Activated T-cell treated with anti-CD3 and anti-CD28 coated beads, Interleukin-2, amount 50 U/mL, for 4 hours (primary cell): ENCODE measurements around the gene ATP12A. TPM values are rescaled to one million over a fixed set of nuclear protein-coding genes. Genes with fewer than 3 reads are reported as not detected.

ENCODE experiments used
- ATAC-seq, 2 donors: fragments of 200-7000 bp; cut with Tn5 transposase; one replicate each; pipeline ENCODE4 v1.10.0; 2021
- DNase-seq: peaks from one replicate; pipeline ENCODE4 v3.0.0-alpha.2; 2020
- H3K27me3 Mint-ChIP-seq: one replicate; pipeline ENCODE4 v1.8.0; 2021; ENCODE audit warnings: low read depth, mixed read lengths
- H3K36me3 Mint-ChIP-seq: one replicate; pipeline ENCODE4 v1.8.0; 2022; ENCODE audit warnings: mixed read lengths; ENCODE audit not compliant: insufficient read depth
- H3K4me1 Mint-ChIP-seq: one replicate; pipeline ENCODE4 v1.8.0; 2021; ENCODE audit warnings: low read depth, mixed read lengths
- H3K4me3 Mint-ChIP-seq: one replicate; pipeline ENCODE4 v1.8.0; 2021; ENCODE audit warnings: mild to moderate bottlenecking, moderate library complexity, mixed read lengths
- H3K9me3 Mint-ChIP-seq: one replicate; pipeline ENCODE4 v1.8.0; 2021; ENCODE audit warnings: mixed read lengths
- total RNA-seq, 3 donors: library from RNA; stranded (reverse); gene quantifications; one replicate each; pipeline ENCODE4 v1.2.1, GENCODE V29; 2021

ATP12A gene
- under 1 TPM in 1 of 3 donors, not detected in 2; 0.05 TPM for total RNA-seq

- Mint-ChIP-seq H3K4me3 (peak within 1 kb of the TSS; percentile 61), H3K4me1 (peaks cover 27% of the 10 kb centered on the region), H3K36me3 (no peaks in the 10 kb centered on the region), H3K27me3 (peaks cover 44% of the 10 kb centered on the region), H3K9me3 (no peaks in the 10 kb centered on the region)
- ATAC-seq (peak; percentile 44 to 52), DNase-seq (peak; percentile 35)
Measured at GRCh38 chr13:24680258-24680920, at the start of gene ATP12A. Gene ATP12A, plus strand, starts transcription at chr13:24680408. Its CDS starts 336 bp downstream, at chr13:24680744.

DNA sequence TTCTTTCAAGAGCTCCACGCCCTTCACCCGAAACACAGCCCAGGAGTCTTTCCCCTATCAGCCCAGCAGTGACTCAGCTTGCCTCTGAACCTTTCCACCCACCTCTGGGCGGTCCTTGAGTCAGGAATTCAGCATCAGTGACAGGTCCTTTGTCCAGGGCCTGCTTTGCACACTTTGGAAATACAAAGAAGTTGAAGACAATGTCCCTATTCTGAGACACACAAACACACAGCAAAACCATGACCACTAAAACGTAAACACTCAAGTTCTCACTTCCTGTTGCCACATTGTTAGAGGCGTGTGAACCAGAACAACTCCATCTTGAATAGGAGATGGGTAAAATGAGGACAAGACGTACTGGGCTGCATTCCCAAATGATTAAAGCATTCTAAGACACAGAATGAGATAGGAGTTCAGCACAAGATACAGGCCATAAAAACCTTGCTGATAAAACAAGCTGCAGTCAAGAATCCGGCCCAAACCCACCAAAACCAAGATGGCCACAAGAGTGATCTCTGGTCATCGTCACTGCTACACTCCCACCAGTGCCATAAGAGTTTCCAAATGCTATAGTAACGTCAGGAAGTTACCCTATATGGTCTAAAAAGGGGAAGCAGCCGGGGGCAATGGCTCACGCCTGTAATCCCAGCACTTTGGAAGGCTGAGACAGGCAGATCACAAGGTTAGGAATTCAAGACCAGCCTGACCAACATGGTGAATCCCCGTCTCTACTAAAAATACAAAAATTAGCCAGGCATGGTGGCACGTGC lies 49.2 kb upstream of the ATP12A start:
- Mint-ChIP-seq H3K4me1 (peaks cover 14% of the 10 kb centered on the region), H3K9me3 (no peaks in the 10 kb centered on the region), H3K27me3 (no peaks in the 10 kb centered on the region), H3K4me3 (no peak overlapping the region), H3K36me3 (no peaks in the 10 kb centered on the region)
- DNase-seq, result no peak
- ATAC-seq, result peak in 1 of 2 donors; percentile 24

- no peak overlapping the region for H3K4me3 Mint-ChIP-seq
- no peaks in the 10 kb centered on the region for H3K9me3 Mint-ChIP-seq
- H3K27me3 Mint-ChIP-seq, result no peaks in the 10 kb centered on the region
- H3K4me1 Mint-ChIP-seq, result peaks cover 6% of the 10 kb centered on the region
- H3K36me3 Mint-ChIP-seq, result no peaks in the 10 kb centered on the region
- DNase-seq (no peak), ATAC-seq (no peak)
Measured at GRCh38 chr13:24631922-24632321, 48.3 kb upstream of the ATP12A start.

GRCh38 chr13:24632382-24633121 lies 47.7 kb upstream of the ATP12A start:
- Mint-ChIP-seq H3K27me3 (no peaks in the 10 kb centered on the region), H3K9me3 (no peaks in the 10 kb centered on the region), H3K36me3 (no peaks in the 10 kb centered on the region), H3K4me3 (no peak overlapping the region), H3K4me1 (peaks cover 6% of the 10 kb centered on the region)
- DNase-seq, result no peak
- ATAC-seq, result no peak

DNA sequence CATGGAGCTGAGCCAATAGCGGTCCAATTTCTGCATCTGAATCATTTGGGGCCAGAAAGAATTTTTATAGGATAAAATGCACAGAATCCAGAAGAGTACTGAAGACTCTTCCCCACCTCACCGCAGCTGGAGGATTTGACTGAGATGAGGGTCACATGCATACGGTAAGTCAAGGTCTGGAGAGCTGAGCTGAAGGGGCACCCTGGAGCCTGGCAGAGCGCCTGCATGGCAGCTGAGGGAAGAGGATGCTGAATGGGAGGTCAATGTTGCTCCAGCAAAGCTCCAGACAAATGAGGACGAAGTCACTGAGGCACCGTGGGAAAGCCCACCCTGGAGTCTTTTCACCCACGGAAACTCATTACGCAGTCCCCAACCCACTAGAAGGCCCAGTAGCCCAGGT lies 43.4 kb upstream of the ATP12A start:
- no peaks in the 10 kb centered on the region for H3K4me1 Mint-ChIP-seq
- DNase-seq (no peak), ATAC-seq (no peak)
- H3K27me3 Mint-ChIP-seq, result peaks cover under 1% of the 10 kb centered on the region
- no peak overlapping the region for H3K4me3 Mint-ChIP-seq
- H3K9me3 Mint-ChIP-seq, result no peaks in the 10 kb centered on the region
- H3K36me3 Mint-ChIP-seq, result no peaks in the 10 kb centered on the region

GRCh38 chr13:24638096-24638495 lies 42.1 kb upstream of the ATP12A start:
- Mint-ChIP-seq H3K27me3 (peaks cover 3% of the 10 kb centered on the region), H3K9me3 (no peaks in the 10 kb centered on the region), H3K36me3 (no peaks in the 10 kb centered on the region), H3K4me1 (peaks cover 2% of the 10 kb centered on the region), H3K4me3 (no peak overlapping the region)
- ATAC-seq, result no peak
- no peak for DNase-seq

DNA sequence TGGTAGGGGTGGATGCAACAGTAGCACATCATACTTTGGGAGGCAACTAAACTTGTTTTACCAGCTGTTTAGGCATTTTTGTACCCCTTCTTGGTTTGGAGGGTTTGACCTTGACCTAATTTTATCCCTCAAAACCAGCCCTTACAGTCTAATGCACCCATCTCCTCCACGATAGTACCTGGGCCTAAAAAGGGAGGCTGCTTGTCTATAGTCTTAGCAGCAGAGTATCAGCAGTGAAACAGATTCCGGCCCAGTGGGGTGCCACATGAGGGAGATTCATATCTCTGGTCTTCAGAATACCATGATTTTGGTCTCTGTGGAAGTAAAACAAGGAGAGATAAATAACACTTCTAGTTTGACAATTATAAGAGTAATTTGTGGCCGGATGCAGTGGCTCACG lies 39.5 kb upstream of the ATP12A start:
- no peak for DNase-seq

GRCh38 chr13:24642219-24642618 lies 38.0 kb upstream of the ATP12A start:
- DNase-seq (no peak), ATAC-seq (no peak)
- Mint-ChIP-seq H3K4me1 (peaks cover 2% of the 10 kb centered on the region), H3K27me3 (peaks cover 5% of the 10 kb centered on the region), H3K4me3 (no peak overlapping the region), H3K36me3 (no peaks in the 10 kb centered on the region), H3K9me3 (no peaks in the 10 kb centered on the region)

More for the DNA sequence above, 39.5 kb upstream of the ATP12A start:
- no peaks in the 10 kb centered on the region for H3K36me3 Mint-ChIP-seq
- peaks cover 3% of the 10 kb centered on the region for H3K27me3 Mint-ChIP-seq
- no peaks in the 10 kb centered on the region for H3K9me3 Mint-ChIP-seq
- ATAC-seq, result no peak
- peaks cover 2% of the 10 kb centered on the region for H3K4me1 Mint-ChIP-seq
- no peak overlapping the region for H3K4me3 Mint-ChIP-seq

DNA sequence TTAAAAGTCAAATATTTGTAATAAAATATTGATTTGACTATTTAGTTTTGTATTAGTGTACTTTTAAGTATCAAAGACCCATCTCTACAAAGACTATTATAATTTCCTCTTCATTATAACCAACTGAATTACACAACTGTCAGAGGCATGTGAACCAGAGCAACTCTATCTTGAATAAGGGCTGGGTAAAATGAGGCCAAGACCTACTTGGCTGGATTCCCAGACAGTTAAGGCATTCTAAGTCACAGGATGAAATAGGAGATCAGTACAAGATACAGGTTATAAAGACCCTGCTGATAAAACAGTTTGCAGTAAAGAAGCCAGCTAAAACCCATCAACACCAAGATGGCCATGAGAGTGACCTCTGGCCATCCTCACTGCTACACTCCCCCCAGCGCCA lies 36.2 kb upstream of the ATP12A start:
- no peaks in the 10 kb centered on the region for H3K9me3 Mint-ChIP-seq
- ATAC-seq (no peak), DNase-seq (no peak)
- peaks cover 2% of the 10 kb centered on the region for H3K4me1 Mint-ChIP-seq
- no peaks in the 10 kb centered on the region for H3K36me3 Mint-ChIP-seq
- no peak overlapping the region for H3K4me3 Mint-ChIP-seq
- H3K27me3 Mint-ChIP-seq, result peaks cover 5% of the 10 kb centered on the region

DNA sequence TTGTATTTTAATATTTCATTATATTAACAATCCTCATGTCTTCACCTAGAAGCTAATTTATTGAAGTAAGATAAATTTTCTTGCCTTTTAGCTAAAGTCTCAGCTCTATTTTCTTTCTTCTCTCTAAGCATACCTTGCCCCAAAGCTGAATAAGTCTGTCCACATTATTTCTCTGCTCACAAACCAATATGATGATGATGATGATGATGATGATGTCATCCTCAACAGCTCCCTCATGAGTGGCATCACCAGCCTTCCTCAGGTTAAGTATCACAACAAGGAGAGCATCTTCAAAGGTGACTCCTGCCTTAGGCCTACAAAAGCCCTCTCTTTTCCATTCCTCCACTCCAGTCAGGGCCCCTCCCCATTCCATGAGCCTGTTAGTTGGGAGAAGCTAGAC lies 31.9 kb upstream of the ATP12A start:
- ATAC-seq (no peak), DNase-seq (no peak)
- H3K9me3 Mint-ChIP-seq, result no peaks in the 10 kb centered on the region
- H3K4me1 Mint-ChIP-seq, result no peaks in the 10 kb centered on the region
- H3K27me3 Mint-ChIP-seq, result peaks cover 4% of the 10 kb centered on the region
- H3K36me3 Mint-ChIP-seq, result no peaks in the 10 kb centered on the region
- H3K4me3 Mint-ChIP-seq, result no peak overlapping the region

GRCh38 chr13:24648983-24649687 lies 31.1 kb upstream of the ATP12A start:
- DNase-seq, result no peak

DNA sequence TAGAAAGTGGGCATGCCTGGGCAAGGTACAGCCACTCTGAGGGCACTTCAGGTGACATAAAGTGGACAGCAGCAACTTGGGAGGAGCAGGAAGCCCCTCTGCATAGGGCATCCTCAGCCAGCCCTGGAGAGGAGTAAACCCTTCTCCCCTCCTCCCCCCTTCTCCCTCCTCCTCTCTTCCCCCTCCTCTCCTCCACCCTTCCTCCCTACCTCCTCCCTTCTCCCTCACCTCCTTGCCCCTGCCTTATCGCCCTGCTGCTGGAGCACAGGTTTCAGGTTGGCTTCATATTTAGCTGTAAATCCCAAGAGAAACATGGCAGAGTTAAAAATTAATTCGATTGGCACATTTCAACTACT lies 30.5 kb upstream of the ATP12A start:
- ATAC-seq (no peak), DNase-seq (no peak)
- H3K4me1 Mint-ChIP-seq, result no peaks in the 10 kb centered on the region
- no peaks in the 10 kb centered on the region for H3K36me3 Mint-ChIP-seq
- no peak overlapping the region for H3K4me3 Mint-ChIP-seq
- H3K9me3 Mint-ChIP-seq, result no peaks in the 10 kb centered on the region
- peaks cover 8% of the 10 kb centered on the region for H3K27me3 Mint-ChIP-seq

More at GRCh38 chr13:24648983-24649687, 31.1 kb upstream of the ATP12A start:
- Mint-ChIP-seq H3K9me3 (no peaks in the 10 kb centered on the region), H3K36me3 (no peaks in the 10 kb centered on the region), H3K4me1 (no peaks in the 10 kb centered on the region), H3K4me3 (no peak overlapping the region), H3K27me3 (peaks cover 8% of the 10 kb centered on the region)
- ATAC-seq, result peak; percentile 57 to 66

DNA sequence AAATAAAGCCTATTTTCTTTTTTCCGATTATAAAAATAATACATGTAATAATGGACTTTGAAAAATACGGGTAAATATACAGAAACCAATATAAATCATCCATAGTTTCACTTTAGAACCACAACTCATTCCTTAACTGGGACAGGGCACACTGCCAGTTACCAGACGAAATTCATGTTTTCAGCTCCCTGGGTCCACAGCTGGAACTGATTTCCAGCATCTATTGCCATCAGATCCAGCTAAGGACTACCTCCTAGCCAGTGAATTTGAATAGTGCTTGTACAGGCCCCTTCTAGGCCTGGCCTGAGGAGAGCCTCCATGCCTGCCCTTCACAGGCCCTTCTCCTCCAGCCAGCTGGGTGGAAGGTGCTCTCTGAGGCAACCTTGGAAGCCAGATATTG lies 30.0 kb upstream of the ATP12A start:
- Mint-ChIP-seq H3K4me3 (no peak overlapping the region), H3K27me3 (peaks cover 8% of the 10 kb centered on the region), H3K4me1 (no peaks in the 10 kb centered on the region), H3K9me3 (no peaks in the 10 kb centered on the region), H3K36me3 (no peaks in the 10 kb centered on the region)
- no peak for ATAC-seq
- no peak for DNase-seq

GRCh38 chr13:24651718-24652345 lies 28.4 kb upstream of the ATP12A start:
- DNase-seq (no peak), ATAC-seq (no peak)
- Mint-ChIP-seq H3K4me1 (no peaks in the 10 kb centered on the region), H3K27me3 (peaks cover 9% of the 10 kb centered on the region), H3K4me3 (no peak overlapping the region), H3K9me3 (no peaks in the 10 kb centered on the region), H3K36me3 (no peaks in the 10 kb centered on the region)
